Activated CD4-positive, alpha-beta T cell treated with anti-CD3 and anti-CD28 coated beads, Interleukin-2, Interleukin-6, amounts not matched to agents 100 ng/mL and 50 ng/mL, durations not matched to agents 16 hours and 8 hours (primary cell): ENCODE measurements around the gene DMRTC2.

Source experiments
- DNase-seq: peaks from one replicate; pipeline ENCODE4 v3.0.0-alpha.2; 2020

DMRTC2 gene

DNA sequence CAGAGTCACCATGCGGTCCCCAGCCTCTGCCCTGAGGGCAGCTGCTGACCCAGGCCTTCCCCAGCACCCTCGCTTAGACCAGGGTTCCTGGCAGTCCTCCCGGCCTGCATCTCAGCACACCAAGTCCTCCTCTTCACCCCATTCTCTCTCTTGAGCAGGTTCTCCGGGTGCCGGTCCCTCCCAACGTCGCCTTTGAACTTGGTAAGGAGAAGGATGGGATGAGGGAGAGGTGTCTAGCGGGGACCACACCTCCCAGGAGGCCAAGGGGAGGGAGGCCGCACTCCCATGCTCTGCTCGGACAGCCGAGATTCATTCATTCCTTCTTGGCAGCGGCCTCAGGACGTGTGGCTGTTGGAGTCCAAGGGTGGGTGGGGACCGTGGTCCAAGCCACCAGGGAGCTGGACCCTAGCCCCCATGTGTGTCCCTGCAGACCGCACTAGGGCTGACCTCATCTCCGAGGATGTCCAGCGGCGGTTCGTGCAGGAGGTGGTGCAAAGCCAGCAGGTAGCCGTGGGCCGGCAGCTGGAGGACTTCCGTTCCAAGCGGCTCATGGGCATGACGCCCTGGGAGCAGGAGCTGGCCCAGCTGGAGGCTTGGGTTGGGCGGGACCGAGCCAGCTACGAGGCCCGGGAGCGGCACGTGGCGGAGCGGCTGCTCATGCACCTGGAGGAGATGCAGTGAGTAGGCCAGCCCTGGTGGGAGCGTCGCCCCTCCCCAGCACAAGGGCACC, 47.5 kb downstream of the DMRTC2 start:
- DNase-seq = no peak

DNA sequence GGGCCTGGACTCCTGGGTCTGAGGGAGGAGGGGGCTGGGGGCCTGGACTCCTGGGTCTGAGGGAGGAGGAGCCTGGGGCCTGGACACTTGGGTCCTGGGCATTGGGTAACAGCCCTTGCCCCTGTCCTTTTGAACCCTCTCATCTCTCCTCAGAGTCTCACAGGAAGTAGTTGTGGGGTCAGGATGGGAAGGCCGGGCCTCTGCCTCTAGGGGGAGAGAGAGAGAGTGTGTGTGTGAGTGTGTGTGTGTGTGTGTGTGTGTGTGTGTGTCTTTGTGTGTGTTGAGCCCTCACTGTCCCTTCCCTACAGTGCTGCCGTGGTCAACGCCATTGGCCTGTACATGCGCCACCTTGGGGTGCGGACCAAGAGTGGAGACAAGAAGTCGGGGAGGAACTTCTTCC, 49.1 kb downstream of the DMRTC2 start:
- DNase-seq = peak; percentile 38

- DNase-seq = no peak
These were observed 49.5 kb downstream of the DMRTC2 start for GRCh38 chr19:41894350-41894749.

- no peak for DNase-seq
These were observed 51.1 kb downstream of the DMRTC2 start for GRCh38 chr19:41895745-41896580.

DNA sequence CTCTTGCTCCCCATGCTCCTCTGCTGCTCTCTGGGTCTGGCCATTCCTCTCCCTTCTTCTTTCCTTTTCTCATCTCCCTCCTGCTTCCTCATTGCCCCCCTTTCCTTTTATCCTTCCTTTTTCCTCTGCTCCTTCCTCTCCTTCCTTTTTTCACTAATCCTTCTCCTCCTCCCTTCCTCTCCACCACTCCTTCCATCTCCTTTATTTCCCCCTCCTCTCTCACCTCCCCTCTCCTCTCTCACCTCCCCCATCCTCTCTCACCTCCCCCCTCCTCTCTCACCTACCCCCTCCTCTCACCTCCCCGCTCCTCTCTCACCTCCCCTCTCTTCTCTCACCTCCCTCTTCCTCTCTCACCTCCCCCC, 51.7 kb downstream of the DMRTC2 start:
- no peak for DNase-seq

DNA sequence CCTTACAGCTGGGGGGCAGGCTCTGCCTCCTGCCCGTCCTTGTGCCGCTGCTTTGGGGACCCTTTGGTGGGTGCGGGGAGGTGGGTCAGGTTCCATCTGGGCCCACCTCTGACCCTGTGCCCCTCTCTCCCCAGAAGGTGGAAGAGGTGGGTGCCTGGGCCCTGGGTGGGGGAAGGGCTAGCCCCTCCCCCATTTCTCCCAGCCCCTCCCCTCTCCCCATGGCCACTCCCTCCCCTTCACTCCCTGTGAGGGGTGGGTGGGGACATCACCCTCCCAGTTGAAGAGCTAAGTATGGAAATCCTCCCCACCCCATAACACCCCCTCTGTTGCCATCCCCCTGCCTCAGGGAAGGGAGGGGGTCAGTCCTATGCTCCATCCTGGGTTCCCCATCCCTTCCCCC, 52.3 kb downstream of the DMRTC2 start:
- no peak for DNase-seq

DNA sequence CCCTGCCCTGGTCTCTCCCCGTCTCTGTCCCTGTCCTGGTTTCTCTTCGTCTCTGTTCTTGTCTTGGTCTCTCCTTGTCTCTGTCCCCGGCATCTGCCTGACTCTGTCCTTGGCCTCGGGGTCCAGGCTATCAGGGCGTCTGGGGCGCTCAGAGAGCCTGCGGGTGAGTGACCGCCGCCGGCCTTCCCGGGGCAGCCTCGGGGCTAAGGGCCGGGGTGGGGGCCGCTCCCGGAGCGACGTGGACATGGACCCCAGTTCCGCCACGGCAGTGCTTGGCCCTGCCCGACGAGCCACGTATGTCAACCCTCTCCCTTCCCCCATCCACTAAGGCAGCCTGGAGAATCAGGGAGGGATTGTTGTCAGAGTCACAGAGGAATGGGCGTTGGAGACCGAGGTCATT, 53.0 kb downstream of the DMRTC2 start:
- DNase-seq = no peak

DNA sequence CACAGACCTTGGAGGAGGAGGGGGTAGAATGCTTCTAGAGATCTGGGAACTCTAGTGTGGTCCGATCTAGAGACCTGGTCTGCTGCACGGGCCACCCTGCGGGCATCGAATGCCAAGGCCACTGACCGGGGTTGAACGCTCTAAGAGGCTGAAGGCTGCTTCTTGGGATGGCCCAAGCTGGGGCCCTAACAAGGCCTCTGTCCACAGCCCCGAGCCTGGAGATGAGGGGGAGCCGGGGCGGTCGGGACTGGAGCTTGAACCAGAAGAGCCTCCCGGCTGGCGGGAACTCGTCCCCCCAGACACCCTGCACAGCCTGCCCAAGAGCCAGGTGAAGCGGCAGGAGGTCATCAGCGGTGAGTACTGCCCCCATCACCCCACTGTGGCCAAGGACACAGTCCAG, 53.4 kb downstream of the DMRTC2 start:
- DNase-seq = no peak
